GM21786 (cell line): ENCODE results near the gene DENND2C.

Source experiments
- ATAC-seq: cut with Tn5 transposase; IDR thresholded peaks from one replicate; pipeline ENCODE4 v1.9.1; 2021; ENCODE audit not compliant: unreplicated experiment

Gene DENND2C

GRCh38 chr1:114677691-114678090 is 7.8 kb upstream of the DENND2C start:
- ATAC-seq = no peak

DNA sequence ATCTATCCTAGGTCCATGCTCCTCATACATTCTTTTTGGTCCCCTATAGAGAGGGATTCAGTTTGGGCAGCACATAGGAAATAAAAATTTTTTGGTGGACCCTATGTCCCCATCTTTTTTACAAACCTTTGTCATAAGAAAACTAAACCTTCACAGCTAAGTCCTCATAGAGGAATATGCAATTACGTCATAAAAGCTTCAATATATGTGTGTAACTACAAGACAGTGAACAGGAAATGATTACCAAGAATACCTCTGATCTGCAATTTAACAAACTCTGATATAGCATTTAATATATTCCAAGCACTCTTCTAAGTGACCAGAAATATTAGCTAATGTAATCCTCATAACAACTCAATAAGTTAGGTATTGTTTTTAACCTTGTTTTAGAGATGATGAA is 6.3 kb upstream of the DENND2C start:
- ATAC-seq = no peak

DNA sequence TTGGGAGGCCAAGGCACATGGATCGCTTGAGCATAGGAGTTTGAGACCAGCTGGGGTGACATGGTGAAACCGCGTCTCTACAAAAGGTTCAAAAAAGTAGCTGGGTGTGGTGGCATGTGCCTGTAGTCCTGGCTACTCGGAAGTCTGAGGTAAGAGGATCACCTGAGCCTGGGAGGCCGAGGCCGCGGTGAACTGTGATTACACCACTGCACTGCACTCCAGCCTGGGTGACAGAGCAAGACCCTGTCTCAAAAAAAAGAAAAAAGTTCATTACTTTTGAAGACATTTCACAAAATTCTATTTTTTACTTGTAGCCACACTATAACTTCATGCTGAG is 2.1 kb upstream of the DENND2C start:
- no peak for ATAC-seq

DNA sequence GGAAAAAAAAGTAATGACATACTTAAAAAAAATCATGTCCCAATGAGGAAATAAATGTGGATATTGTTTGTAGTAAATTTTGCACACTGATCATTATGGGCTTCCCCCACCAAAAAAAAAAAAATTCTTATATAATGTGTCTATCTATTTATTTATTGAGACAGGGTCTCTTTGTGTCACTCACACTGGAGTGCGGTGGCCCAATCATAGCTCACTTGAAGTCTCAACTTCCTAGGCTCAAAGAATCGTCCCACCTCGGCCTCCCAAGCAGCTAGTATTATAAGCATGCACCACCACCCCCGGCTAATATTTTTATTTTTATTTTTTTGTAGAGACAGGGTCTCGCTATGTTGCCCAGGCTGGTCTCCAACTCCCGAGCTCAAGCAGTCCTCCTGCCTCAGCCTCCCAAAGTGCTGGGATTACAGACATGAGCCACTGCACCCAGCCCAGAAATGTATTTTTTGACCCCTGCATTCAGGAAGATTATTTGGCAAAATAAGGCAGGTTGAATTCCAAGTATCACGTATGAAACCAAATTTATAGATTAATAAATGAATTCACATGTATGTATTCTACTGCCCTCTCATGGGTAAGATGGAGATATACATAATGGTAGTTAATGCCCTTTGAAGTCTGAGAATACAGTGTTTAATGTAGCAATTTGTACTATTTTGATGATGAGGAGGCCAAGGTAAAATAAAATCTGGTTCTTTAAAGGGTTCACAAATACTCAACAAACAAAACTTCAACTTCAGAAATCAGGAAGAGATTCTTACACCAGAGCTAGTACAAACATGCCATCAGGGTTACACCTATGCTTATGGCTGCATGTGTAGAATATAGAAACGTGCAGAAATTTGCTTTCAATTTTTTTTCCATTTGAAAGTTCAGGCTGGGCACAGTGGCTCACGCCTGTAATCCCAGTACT is 1.4 kb upstream of the DENND2C start:
- ATAC-seq = no peak

- peak; percentile 98 for ATAC-seq
Measured at GRCh38 chr1:114670083-114671010, 498 bp upstream of the DENND2C start.

DNA sequence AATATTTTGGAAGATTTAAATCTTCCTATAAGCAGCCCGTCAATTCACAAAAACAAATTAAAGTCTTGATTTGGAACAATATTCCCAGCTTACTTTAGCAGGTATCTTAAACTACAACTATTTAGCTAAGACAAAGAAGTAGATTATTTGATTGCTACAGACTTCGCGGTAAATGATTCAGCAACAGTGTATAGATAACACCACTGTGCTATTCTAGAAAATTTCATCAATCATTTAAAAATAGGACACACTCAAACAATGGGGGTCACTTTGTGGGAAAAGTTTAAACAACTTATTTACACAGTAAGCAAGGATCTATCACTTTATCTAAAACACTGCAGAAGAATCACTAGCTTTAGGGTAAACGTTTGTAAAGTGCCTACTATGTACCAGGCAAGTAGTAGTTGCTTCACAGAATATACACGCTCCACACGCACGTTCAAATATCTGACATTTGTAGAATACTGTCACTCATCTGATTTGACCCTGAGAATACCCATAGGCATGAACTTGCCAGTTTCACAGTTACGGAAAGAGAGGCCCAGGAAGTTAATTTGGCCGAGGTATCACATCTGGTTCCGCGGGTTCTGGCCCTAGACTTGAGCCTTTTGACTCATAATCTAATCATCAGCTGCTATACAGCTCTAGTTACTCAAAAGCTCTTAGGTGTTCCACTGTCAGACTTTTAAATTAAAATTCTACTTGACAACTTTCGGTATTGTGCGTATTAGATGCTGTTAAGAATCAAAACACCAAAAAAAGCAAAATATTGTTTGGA is 876 bp downstream of the DENND2C start:
- ATAC-seq = no peak

- ATAC-seq = no peak
Measured at GRCh38 chr1:114668373-114668772, 1.5 kb downstream of the DENND2C start.

DNA sequence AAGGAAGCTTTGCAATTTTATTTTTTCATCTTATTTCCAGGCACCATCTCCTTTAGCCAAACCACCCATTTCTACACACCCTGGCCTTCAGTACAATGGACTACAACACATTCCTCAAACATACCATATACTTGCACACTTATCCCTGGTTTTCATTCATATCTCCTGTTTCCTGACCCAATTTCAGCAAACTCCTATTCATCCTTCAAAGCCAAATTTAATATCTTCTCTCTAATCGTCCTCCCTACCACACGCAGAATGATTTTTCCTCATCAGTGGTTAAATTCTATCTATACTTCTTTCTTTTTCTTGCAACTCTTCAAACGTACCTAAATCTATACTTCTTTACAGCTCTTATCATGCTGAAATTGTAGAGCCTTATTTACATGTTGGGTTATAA is 2.9 kb downstream of the DENND2C start:
- ATAC-seq = no peak

DNA sequence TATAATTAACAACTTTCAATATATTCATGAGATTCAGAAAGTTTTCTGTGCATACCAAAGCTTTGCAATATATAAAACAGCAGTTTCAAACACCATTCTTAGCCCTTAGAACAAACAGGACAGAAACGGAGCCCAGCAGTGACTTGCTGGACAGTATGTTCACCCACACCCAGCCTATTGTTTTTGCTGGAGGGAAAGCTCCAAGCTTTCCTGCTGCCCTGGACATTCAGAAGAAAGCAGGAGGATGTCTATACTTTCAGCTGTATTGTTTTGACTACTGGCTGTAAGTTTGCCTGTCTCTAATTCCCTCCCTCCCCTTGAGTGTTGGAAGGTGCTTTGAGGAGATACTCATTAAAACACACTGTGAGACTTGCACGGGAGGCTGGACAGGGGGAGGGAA is 9.6 kb downstream of the DENND2C start:
- ATAC-seq = no peak

DNA sequence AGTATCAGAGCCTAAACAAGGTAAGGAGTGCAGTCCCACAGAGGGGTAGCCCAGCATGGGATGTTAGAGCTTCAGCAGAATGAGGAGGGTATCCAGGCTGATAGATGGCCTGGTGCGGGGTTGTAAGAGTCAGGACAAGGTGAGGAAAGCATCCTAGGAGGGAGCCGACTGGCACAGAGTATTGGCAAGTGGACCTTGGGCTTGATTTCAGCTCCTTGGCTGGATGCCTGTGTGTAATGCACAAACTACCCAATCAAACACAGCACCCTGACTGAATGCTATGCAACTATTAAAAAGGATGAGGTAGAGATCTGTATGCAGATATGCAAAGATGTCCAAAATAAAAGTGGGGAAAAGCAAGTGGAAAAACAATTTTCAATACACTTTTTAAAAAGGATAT is 18.0 kb downstream of the DENND2C start:
- no peak for ATAC-seq

DNA sequence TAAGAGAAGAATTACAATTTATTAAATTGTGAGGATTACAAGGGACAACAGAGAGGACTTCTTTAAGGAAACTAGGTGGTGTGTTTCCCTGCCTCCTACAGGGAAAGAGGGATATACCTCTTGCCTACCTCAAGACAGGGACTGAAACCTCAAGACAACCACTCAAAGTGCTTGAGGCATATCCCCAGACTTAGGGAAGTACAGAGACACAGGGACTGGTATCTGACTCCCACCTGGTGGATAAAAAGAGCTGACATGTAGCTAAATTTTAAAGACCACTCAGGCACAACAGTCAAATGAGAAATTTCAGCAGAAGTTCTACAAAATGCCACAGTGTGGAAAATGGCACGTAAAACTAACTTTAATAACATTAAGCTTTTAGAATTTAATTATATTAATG is 21.3 kb downstream of the DENND2C start:
- no peak for ATAC-seq

GRCh38 chr1:114641377-114641776 is 28.5 kb downstream of the DENND2C start:
- no peak for ATAC-seq

DNA sequence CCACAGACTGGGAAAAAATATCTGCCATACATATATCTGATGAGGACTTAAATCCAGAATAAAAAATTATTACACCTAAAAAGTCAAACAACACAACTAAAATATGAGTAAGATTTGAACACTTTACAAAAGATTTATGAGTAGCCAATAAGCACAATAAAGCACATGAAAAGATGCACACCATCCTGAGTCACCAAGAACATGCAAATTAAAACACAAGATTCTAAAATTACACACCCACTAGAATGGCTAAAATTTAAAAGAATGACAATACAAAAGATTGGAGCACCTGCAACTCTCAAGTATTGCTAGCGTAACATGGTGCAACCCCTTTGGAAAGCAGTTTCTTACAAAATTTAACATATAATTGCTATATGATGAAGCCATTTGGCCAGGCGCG is 30.9 kb downstream of the DENND2C start:
- no peak for ATAC-seq

GRCh38 chr1:114632427-114632826 is 37.4 kb downstream of the DENND2C start:
- ATAC-seq = no peak

- ATAC-seq = no peak
Measured at GRCh38 chr1:114627107-114627506, 42.7 kb downstream of the DENND2C start.

GRCh38 chr1:114623364-114623763 is 46.5 kb downstream of the DENND2C start:
- no peak for ATAC-seq

DNA sequence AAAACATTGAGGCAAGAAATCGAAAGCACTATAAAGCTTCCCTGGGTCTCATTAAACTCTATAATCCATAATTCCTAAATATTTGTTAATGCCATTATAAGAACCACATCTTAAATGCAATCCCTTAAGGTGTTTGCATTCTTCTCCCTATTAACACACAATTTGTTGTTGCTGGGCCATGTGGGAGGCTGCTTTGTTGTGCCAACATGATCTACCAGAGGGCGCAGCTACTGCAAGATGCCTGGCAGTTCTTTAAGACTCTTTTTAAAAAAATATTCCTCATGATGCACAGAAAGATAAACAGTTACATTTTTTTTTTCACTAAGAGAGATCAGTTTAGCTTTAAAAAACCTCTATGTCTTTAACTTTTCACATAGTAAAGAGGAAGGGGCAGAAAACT is 49.4 kb downstream of the DENND2C start:
- no peak for ATAC-seq

DNA sequence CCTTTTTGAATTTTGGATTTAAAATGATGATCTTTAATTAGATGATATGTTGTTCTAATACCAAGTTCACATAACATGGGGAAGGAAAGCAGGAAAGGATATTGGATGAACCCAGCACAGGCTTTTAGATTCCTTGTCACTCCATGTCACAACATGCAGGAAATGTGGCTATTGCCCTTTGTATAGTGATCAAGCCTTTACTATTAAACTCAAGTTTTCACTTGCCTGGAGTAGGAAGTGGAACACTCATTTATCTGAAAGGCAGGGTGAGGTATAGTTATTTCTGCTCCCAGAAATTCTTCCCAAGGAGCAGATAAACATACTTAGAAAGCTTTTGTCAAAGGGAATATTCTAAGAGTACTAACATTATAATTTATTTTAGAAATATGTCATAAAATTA is 51.2 kb downstream of the DENND2C start:
- ATAC-seq = no peak

DNA sequence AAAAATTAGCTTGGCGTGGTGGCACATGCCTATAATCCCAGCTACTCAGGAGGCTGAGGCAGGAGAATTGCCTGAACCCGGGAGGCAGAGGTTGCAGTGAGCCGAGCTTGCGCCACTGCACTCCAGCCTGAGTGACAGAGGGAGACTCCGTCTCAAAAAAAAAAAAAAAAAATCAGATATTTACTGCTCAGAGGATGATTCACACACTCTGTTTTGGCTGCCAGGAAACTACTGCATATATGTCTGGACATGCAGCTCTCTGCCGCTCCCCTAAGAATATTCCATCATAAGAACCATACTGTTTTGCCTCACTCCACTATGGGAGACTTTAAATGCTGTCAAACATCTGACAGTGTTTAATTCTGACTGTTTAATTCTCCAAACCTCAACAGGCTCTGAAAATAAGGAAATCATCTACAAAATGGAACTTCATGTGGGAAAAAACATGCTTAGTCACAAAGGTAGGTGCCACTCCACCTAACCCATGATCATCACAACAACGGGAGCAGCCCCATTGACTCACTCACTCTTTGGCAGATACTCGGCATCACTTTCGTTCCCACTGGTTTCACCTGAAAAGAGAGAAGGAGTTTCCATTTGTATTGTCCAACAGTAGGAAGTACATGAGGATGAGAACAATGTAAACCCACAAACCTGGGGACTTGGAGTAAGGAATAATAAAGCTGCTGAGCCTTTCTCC is 59.2 kb downstream of the DENND2C start:
- ATAC-seq = no peak

- no peak for ATAC-seq
Measured at GRCh38 chr1:114609826-114610225, 60.0 kb downstream of the DENND2C start.

GRCh38 chr1:114609026-114609425 is 60.8 kb downstream of the DENND2C start:
- ATAC-seq = no peak
